Activated CD4-positive, alpha-beta T cell treated with anti-CD3 and anti-CD28 coated beads for 24 hours (primary cell): Measurements from ENCODE around the gene PRKAR1B.
A peak's percentile ranks its signal among the peaks of the same experiment; 100 is the strongest.
"Not testable (repeated sequence)": the region's sequence is repeated elsewhere in the genome, so short reads cannot be mapped to it uniquely, and the experiment has no call there.

Source experiments
- DNase-seq, 2 donors: peaks; one replicate each; pipeline ENCODE4 v3.0.0-alpha.2; 2020; ENCODE audit warnings: low read depth in 2 of 2

The PRKAR1B gene

GRCh38 chr7:621572-622285, 105.4 kb downstream of the PRKAR1B start:
- no peak for DNase-seq

DNA sequence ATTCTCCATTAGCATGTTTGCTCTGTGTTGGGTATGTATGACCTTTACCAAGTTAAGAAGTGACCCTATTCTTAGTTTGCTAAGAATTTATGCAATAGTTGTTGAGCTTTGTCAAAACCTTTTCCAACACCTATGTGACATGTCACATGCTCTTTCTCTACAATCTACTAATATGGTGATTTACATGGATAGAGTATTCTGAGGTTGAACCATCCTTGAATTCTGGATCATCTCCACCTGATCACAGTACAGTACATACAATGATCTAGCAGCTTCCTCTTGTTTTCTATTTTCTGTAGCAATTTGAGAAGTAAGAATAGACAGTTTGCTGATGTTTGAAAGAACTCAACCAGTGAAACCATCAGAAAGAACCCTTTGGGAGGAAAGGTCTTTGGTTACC, 106.2 kb downstream of the PRKAR1B start:
- DNase-seq: no peak

GRCh38 chr7:620056-620455, 107.0 kb downstream of the PRKAR1B start:
- DNase-seq: no peak

- no peak for DNase-seq
Observed at GRCh38 chr7:619368-619840, 107.7 kb downstream of the PRKAR1B start.

GRCh38 chr7:618539-619367, 108.3 kb downstream of the PRKAR1B start:
- peak in 1 of 2 donors; percentile 40 for DNase-seq

DNA sequence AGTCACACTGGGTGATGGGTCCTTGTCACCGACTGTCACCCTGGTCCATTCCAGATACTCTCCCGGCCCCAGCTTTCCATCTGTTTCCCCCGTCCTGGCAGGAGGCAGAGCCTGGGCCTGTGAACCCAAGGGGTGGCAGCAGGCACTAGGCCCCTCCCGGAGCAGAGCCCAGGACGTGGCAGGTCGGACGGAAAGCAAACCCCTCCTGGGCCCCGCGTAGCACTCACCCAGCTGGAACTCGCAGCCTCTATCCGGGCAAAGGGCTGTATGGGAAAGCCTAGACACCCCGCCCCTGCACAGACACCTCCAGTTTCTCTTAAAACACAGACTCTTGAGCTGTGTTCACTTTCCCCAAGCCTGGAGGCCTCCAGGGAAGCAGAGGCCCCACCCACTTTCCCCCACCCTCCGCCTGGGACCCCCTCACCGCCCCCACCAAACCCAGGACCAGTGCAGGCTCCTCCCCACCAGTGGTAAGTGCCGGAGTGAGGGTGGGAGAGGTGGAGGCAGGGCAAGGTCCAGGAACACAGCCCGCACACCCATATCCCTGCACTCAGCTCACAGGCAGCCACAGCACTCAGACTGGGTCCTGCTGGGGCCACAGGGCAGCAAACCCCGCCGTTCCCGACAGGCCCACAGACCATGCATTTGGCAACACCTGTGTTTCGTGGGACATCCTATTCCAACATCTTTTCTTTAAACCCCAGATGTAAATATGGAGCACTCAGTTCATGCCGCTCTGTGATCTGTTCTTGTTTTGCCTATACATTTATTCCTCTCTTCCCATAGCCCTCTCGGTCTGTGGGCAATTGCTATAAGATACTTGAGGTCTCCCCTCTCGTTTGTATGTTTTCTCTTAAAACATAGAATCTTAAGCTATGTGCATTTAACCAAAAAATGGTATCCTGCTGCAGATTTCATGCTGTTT, 109.2 kb downstream of the PRKAR1B start:
- DNase-seq: no peak

- no peak for DNase-seq
Observed at GRCh38 chr7:613442-614140, 113.5 kb downstream of the PRKAR1B start.

DNA sequence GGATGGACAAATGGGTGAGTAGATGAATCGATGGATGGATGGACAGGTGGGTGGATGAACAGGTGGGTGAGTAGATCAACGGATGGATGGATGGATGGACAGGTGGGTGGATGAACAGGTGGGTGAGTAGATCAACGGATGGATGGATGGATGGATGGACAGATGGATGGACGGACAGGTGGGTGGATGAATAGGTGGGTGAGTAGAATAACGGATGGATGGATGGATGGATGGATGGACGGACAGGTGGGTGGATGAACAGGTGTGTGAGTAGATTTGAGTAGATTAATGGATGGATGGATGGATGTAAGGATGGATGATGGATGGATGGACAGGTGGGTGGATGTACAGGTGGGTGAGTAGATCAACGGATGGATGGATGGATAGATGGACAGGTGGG, 115.2 kb downstream of the PRKAR1B start:
- not testable (repeated sequence) for DNase-seq

- DNase-seq: no peak
Observed at GRCh38 chr7:611281-611810, 115.7 kb downstream of the PRKAR1B start.

DNA sequence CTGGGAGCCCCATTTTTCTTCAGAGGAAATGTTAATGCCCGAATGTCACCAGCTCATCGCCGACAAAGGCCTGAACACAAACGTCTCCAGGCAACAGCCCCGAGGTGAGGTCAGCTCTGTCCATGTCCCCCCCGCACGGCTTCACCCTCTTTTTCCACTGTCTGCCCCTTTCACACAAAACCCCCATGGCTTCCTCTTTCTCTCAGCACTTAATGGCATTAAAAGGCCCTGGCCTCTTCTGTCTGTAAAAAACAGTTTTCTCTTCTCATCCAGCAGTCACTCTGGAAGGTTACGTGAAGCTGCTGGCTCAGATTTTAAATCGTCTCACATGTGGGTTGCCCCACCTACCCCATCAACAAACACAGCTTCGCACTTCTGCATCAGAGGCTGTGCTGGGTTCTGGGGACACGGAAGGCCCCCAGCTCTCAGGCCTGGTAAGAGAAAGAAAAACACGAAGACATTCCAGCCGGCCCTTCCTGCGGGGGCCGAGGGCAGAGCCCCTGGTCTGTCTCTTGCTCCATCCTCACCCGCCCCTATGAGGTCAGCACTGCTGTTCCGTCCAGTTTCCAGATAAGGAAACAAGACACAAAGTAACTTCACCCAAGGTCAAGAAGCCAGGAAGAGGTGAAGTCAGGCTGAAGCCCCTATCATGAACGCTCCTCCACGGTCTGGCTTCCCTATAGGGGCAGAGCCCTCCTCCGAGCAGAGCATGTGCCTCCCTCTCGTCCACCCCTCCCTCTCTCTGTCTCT, 116.4 kb downstream of the PRKAR1B start:
- DNase-seq: no peak

DNA sequence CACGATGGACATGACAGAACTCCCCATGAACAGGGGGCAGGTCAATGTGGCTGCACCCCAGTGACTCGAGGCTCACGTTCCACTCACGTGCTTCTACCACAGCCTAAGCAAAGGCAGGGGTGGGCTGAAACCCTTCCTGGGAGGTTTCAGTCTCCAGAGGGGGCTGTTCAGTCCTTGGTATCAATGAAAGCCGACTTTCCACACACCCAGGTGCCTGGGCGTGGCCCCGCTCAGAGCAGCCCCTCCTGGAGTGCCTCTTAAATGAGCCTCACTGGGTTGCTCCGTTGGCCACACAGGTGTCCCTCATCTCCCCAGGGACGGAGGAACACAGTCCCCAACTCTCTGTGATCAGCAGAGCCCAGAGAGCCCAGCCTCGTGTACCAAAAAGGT, 116.9 kb downstream of the PRKAR1B start:
- DNase-seq: no peak

DNA sequence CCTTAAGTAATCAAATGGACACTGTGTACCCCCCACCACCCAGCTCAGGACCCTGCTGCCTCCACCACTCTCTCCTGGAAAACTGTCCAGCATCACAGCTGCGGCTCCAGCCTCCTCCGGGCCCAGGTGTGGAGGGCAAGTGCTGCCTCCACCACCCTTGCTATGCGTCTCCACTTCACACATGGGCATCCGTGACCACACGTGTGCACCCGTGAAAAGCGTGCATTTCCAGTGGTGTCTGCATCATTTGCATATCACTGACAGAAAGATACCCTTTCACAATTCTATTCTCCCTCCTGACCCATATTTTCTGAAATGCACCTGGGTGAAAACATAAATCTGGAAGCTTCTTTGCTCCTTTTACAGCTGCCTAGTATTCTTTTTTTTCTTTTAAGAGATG, 117.7 kb downstream of the PRKAR1B start:
- no peak for DNase-seq

DNA sequence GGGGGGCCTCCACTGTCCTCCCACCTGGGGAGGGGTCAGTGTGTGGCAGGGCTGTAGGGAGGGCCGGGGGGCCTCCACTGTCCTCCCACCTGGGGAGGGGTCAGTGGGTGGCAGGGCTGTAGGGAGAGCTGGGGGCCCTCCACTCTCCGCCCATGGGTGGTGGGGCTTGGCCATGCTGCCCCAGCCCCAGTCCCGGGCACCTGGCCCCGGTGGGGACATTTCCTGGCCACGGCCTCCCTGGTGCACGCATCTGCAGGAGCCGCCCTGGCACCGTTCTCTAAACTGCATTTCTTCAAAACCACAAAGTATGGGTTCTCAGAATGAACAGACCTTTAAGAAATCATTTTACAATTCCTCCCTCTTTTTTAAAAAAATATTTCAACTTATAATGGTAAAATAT, 118.1 kb downstream of the PRKAR1B start:
- no peak for DNase-seq

DNA sequence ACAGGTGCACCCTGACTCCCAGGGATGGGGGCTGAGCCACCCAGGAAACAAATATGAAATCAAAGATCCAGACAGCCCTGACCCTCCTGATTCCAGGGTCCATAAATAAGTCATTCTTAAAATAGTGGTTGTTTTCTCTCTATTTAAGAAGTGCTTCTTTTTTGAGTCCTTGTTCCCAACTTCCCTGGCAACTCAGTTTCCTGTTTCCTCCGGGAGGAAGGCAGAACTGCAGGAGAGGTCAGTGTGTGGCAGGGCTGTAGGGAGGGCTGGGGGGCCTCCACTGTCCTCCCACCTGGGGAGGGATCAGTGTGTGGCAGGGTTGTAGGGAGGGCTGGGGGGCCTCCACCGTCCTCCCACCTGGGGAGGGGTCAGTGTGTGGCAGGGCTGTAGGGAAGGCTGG, 118.7 kb downstream of the PRKAR1B start:
- no peak for DNase-seq

GRCh38 chr7:607938-608337, 119.1 kb downstream of the PRKAR1B start:
- DNase-seq: no peak

DNA sequence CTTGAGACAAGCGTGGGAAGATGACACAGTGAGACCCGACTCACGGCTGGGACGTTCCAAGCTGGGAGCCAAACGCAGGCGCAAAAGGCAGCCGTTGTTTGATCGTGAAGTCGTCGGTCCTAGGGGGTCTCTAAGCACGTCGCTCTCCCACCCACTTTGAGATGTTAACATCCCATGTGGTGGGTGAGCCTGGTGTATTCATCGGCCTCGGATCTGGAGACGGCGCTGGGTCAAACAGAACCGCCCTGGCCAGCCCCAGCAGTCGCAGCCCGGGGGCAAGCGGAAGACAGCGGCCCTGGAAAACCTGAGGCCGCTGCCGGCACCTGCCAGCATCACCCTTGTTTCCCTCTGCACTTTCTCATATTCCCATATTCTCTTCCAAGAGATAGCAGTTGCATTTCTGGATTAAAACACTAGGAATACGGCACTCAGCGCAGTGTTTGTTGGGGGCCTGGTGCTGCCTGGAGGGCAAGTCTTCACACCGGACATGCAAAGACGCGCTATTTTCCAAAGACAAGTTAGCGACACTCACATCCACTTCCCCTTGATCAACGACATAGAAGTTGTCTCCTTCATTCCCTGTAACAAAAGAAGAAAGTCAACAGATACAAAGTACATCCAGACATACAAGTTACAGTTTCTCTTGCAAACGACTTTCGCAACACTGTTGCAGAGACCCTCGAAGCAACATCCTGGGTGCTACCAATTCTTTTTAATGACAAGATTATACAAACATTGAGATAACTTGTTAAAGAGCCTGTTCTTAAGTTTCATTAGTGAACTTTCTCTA, 121.2 kb downstream of the PRKAR1B start:
- DNase-seq: no peak

GRCh38 chr7:604884-605531, 122.1 kb downstream of the PRKAR1B start:
- no peak for DNase-seq

DNA sequence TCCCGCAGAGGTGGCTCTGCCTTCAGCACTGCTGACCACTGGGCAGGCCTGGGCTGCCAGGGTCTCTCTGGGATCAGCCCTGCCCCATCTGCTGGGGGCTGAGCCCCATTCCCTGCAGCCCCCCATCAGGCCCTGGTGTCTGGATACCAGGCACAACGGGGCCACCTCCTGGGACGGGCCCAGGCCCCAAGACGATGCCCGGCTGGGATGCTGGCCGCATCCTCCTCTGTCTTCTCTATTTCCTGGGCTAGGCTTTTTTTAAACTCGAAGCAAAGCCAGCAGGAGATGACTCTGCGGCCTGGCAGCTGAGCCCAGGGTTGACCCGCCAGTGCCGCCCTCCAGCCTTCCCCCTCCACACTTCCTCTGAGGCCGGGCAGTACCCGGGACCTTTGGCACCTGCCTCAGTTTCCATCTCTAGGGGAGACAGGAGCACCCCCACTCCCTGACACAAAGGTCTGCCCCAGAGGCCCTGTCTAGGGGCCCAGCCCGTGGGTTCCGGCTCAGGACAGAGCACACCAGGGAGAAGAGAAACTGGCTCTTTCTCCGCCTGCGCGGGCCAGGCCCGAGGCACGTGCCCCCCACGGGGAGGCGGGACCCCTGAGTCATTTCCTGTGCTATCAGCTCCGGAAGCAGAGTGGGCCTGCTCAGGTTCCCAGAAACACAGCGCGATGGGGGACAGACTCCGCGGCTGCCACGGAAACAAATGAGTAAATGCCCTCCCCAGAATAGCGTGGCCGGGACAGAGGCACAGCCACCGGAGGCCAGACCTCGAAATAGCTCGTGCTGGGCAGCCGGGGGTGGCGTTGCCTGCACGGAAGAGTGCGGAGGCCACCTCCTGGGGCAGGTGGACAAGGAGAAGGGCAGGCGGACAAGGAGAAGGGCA, 122.8 kb downstream of the PRKAR1B start:
- DNase-seq: peak; percentile 88 to 89
